ENCODE data around the gene PRKCG. TPM values are rescaled to one million over a fixed set of nuclear protein-coding genes. Genes with fewer than 3 reads are reported as not detected.
"Not testable (repeated sequence)": the region's sequence is repeated elsewhere in the genome, so short reads cannot be mapped to it uniquely, and the experiment has no call there.

PRKCG gene
- total RNA-seq, 1 experiment from 2014 or later, result 5.9 TPM

- no peak for DNase-seq
- no peak overlapping the region for H3K27ac ChIP-seq
- H3K79me2 ChIP-seq (ENCODE audit: low read depth), result no peaks in the 10 kb centered on the region
- no TSS peak for BruUV-seq (replicated peaks)
- H4K20me1 ChIP-seq (ENCODE audit: insufficient read depth), result no peaks in the 10 kb centered on the region
- TF ChIP-seq CTCF (conservative IDR thresholded peaks at IDR 0.05) (no peak), EZH2 (IDR thresholded peaks at IDR 0.05; ENCODE audit: low read depth) (no peak)
- POLR2A ChIA-PET (ENCODE audit: unreplicated experiment), result no interaction called here
- H3K27me3 ChIP-seq (ENCODE audit: insufficient read depth, low read depth), result no peaks in the 10 kb centered on the region
- no peaks in the 10 kb centered on the region for H3F3A ChIP-seq (ENCODE audit: insufficient read depth, low read depth)
- no peaks in the 10 kb centered on the region for H3K4me1 ChIP-seq (replicated peaks; ENCODE audit: insufficient read depth)
- no peak overlapping the region for H2AFZ ChIP-seq
- H3K4me2 ChIP-seq, result no peak overlapping the region
- H3K9me3 ChIP-seq (ENCODE audit: insufficient read depth, low read depth), result no peaks in the 10 kb centered on the region
- H3K9me2 ChIP-seq (ENCODE audit: insufficient read depth), result no peaks in the 10 kb centered on the region
- intact Hi-C loops (cut with micrococcal nuclease; ENCODE audit: unreplicated experiment), result no loop called here
- no peaks in the 10 kb centered on the region for H3K36me3 ChIP-seq (ENCODE audit: low read depth)
- H3K4me3 ChIP-seq, result no peak overlapping the region
- CTCF ChIA-PET, result no interaction called here
Observed at GRCh38 chr19:53945441-53945840, 63.4 kb downstream of the PRKCG start.

GRCh38 chr19:53945998-53946397 lies 64.0 kb downstream of the PRKCG start:
- H3K36me3 ChIP-seq (ENCODE audit: low read depth), result no peaks in the 10 kb centered on the region
- H3K9me3 ChIP-seq (ENCODE audit: insufficient read depth, low read depth), result no peaks in the 10 kb centered on the region
- TF ChIP-seq EZH2 (IDR thresholded peaks at IDR 0.05; ENCODE audit: low read depth) (no peak), CTCF (conservative IDR thresholded peaks at IDR 0.05) (no peak)
- no peaks in the 10 kb centered on the region for H3K4me1 ChIP-seq (replicated peaks; ENCODE audit: insufficient read depth)
- no peaks in the 10 kb centered on the region for H3K27me3 ChIP-seq (ENCODE audit: insufficient read depth, low read depth)
- no peak for DNase-seq
- no peak overlapping the region for H2AFZ ChIP-seq
- no peak overlapping the region for H3K27ac ChIP-seq
- no peak overlapping the region for H3K4me3 ChIP-seq
- BruUV-seq (replicated peaks), result no TSS peak
- H3K9me2 ChIP-seq (ENCODE audit: insufficient read depth), result no peaks in the 10 kb centered on the region
- H3K4me2 ChIP-seq, result no peak overlapping the region
- ChIA-PET CTCF (no interaction called here), POLR2A (ENCODE audit: unreplicated experiment) (no interaction called here)
- intact Hi-C loops (cut with micrococcal nuclease; ENCODE audit: unreplicated experiment), result no loop called here
- H3K79me2 ChIP-seq (ENCODE audit: low read depth), result no peaks in the 10 kb centered on the region
- H3F3A ChIP-seq (ENCODE audit: insufficient read depth, low read depth), result no peaks in the 10 kb centered on the region
- no peaks in the 10 kb centered on the region for H4K20me1 ChIP-seq (ENCODE audit: insufficient read depth)

GRCh38 chr19:53947624-53948023 lies 65.6 kb downstream of the PRKCG start:
- Histone ChIP-seq H3K79me2 (ENCODE audit: low read depth) (no peaks in the 10 kb centered on the region), H3K9me3 (ENCODE audit: insufficient read depth, low read depth) (no peaks in the 10 kb centered on the region), H3K4me3 (no peak overlapping the region), H3K9me2 (ENCODE audit: insufficient read depth) (no peaks in the 10 kb centered on the region), H3K27ac (no peak overlapping the region), H4K20me1 (ENCODE audit: insufficient read depth) (no peaks in the 10 kb centered on the region), H3F3A (ENCODE audit: insufficient read depth, low read depth) (no peaks in the 10 kb centered on the region), H3K4me2 (no peak overlapping the region), H2AFZ (no peak overlapping the region), H3K27me3 (ENCODE audit: insufficient read depth, low read depth) (no peaks in the 10 kb centered on the region), H3K36me3 (ENCODE audit: low read depth) (no peaks in the 10 kb centered on the region), H3K4me1 (replicated peaks; ENCODE audit: insufficient read depth) (no peaks in the 10 kb centered on the region)
- BruUV-seq (replicated peaks), result no TSS peak
- ChIA-PET CTCF (interaction anchor here (0.7 to 1.2 kb wide), 2 partner anchors 76 to 94 kb away, joined by 3 to 8 read pairs; no protein-coding TSS in a partner anchor), POLR2A (ENCODE audit: unreplicated experiment) (interaction anchor here (0.6 kb wide), 1 partner anchor 74 kb away, joined by 10 read pairs; no protein-coding TSS in a partner anchor)
- no peak for DNase-seq
- TF ChIP-seq EZH2 (IDR thresholded peaks at IDR 0.05; ENCODE audit: low read depth) (no peak), CTCF (conservative IDR thresholded peaks at IDR 0.05) (peak; percentile 47; the same call in 1 of the 2 replicates)
- intact Hi-C loops (cut with micrococcal nuclease; ENCODE audit: unreplicated experiment), result no loop called here

GRCh38 chr19:53948611-53949010 lies 66.6 kb downstream of the PRKCG start:
- H3K4me2 ChIP-seq; H3K36me3 ChIP-seq (ENCODE audit: low read depth); BruUV-seq (replicated peaks); H4K20me1 ChIP-seq (ENCODE audit: insufficient read depth); H3K27ac ChIP-seq; H2AFZ ChIP-seq; H3K9me3 ChIP-seq (ENCODE audit: insufficient read depth, low read depth); H3F3A ChIP-seq (ENCODE audit: insufficient read depth, low read depth); intact Hi-C loops (cut with micrococcal nuclease; ENCODE audit: unreplicated experiment); H3K4me1 ChIP-seq (replicated peaks; ENCODE audit: insufficient read depth); DNase-seq; H3K79me2 ChIP-seq (ENCODE audit: low read depth); H3K27me3 ChIP-seq (ENCODE audit: insufficient read depth, low read depth); H3K9me2 ChIP-seq (ENCODE audit: insufficient read depth); POLR2A ChIA-PET (ENCODE audit: unreplicated experiment); H3K4me3 ChIP-seq: not testable (repeated sequence)
- CTCF ChIA-PET, result interaction anchor here (0.7 kb wide), 1 partner anchor 95 kb away, joined by 8 read pairs; no protein-coding TSS in a partner anchor
